Measurements from ENCODE around the gene GUCY1A2.

- TF ChIP-seq CTCF (conservative IDR thresholded peaks at IDR 0.05; ENCODE audit: low read depth, low read length): no peak
- TF ChIP-seq EZH2 (IDR thresholded peaks at IDR 0.05; ENCODE audit: low read length, unreplicated experiment): no peak
Measured at GRCh38 chr11:106971864-106972263, 46.4 kb downstream of the GUCY1A2 start.
